Loucy (cell line): ENCODE data around the gene RGS9.

ENCODE experiments used
- H2AFZ ChIP-seq: fragments of 200-600 bp; sonication (generic); 2 replicates; pipeline ENCODE4 v1.6.0; 2016; ENCODE audit warnings: antibody characterized with exemption, mild to moderate bottlenecking, low read length, moderate library complexity
- H3F3A ChIP-seq: fragments of 200-600 bp; 2 replicates; pipeline ENCODE4 v1.6.0; 2016; ENCODE audit warnings: antibody characterized with exemption, low read depth, mild to moderate bottlenecking
- H3K27me3 ChIP-seq: fragments of 200-600 bp; sonication (generic); 2 replicates; pipeline ENCODE4 v1.6.1; 2014; ENCODE audit warnings: low read length, mild to moderate bottlenecking; ENCODE audit not compliant: insufficient read depth, poor library complexity, severe bottlenecking
- H3K36me3 ChIP-seq: fragments of 200-600 bp; sonication (generic); 2 replicates; pipeline ENCODE4 v1.6.1; 2016; ENCODE audit warnings: low read length; ENCODE audit not compliant: insufficient read depth
- H3K4me1 ChIP-seq: fragments of 200-600 bp; sonication (generic); 2 replicates; pipeline ENCODE4 v1.5.1; 2014; ENCODE audit warnings: low read length, mild to moderate bottlenecking; ENCODE audit not compliant: insufficient read depth, poor library complexity, severe bottlenecking
- H3K4me2 ChIP-seq: fragments of 200-600 bp; sonication (generic); 2 replicates; pipeline ENCODE4 v1.6.0; 2014; ENCODE audit warnings: antibody characterized with exemption, low read length, low read depth, mild to moderate bottlenecking; ENCODE audit not compliant: poor library complexity, severe bottlenecking
- H3K4me3 ChIP-seq: fragments of 200-600 bp; sonication (generic); 2 replicates; pipeline ENCODE4 v1.5.1; 2014; ENCODE audit warnings: low read length, mild to moderate bottlenecking, mixed read lengths; ENCODE audit not compliant: poor library complexity, severe bottlenecking
- H3K79me2 ChIP-seq: fragments of 200-600 bp; sonication (generic); 2 replicates; pipeline ENCODE4 v1.6.1; 2014; ENCODE audit warnings: low read length; ENCODE audit not compliant: insufficient read depth
- H3K9ac ChIP-seq: fragments of 200-600 bp; sonication (generic); 2 replicates; pipeline ENCODE4 v1.6.0; 2014; ENCODE audit warnings: mild to moderate bottlenecking, low read depth, low read length, moderate library complexity; ENCODE audit not compliant: poor library complexity, severe bottlenecking
- H3K9me2 ChIP-seq: fragments of 200-600 bp; sonication (generic); replicated peaks from 2 replicates; pipeline ENCODE4 v1.6.1; 2016; ENCODE audit warnings: low read depth, low read length, mixed read lengths
- H3K9me3 ChIP-seq: fragments of 200-600 bp; sonication (generic); 2 replicates; pipeline ENCODE4 v1.6.1; 2014; ENCODE audit warnings: mild to moderate bottlenecking, antibody characterized with exemption, low read length, low read depth; ENCODE audit not compliant: insufficient read depth
- H4K20me1 ChIP-seq: fragments of 200-600 bp; sonication (generic); 2 replicates; pipeline ENCODE4 v1.6.0; 2014; ENCODE audit warnings: antibody characterized with exemption, low read length, mild to moderate bottlenecking; ENCODE audit not compliant: insufficient read depth, poor library complexity, severe bottlenecking
- CTCF ChIP-seq: fragments of 200-600 bp; sonication (generic); conservative IDR thresholded peaks from 2 replicates; pipeline ENCODE4 v1.5.1; 2014; ENCODE audit warnings: mild to moderate bottlenecking, antibody characterized with exemption, low read length
- EZH2phosphoT487 ChIP-seq: fragments of 200-600 bp; IDR thresholded peaks from 2 replicates; pipeline ENCODE4 v1.6.1; 2018; ENCODE audit warnings: antibody characterized with exemption, mild to moderate bottlenecking, moderate library complexity, borderline replicate concordance

The RGS9 gene

GRCh38 chr17:65173976-65174683 is 37.0 kb downstream of the RGS9 start:
- H3F3A ChIP-seq = peaks cover 8% of the 10 kb centered on the region; the same call in 1 of the 2 replicates
- peaks cover 67% of the 10 kb centered on the region for H3K4me1 ChIP-seq
- peak overlapping the region; percentile 79 for H3K4me2 ChIP-seq
- no peaks in the 10 kb centered on the region for H4K20me1 ChIP-seq
- TF ChIP-seq EZH2phosphoT487 = no peak
- TF ChIP-seq CTCF = no peak
- H3K27me3 ChIP-seq = no peaks in the 10 kb centered on the region
- no peaks in the 10 kb centered on the region for H3K9me3 ChIP-seq
- peak overlapping the region; percentile 73 for H3K9ac ChIP-seq
- H2AFZ ChIP-seq = no peak overlapping the region
- peak overlapping the region; percentile 64 for H3K4me3 ChIP-seq
- peaks cover 10% of the 10 kb centered on the region; the same call in 1 of the 2 replicates for H3K79me2 ChIP-seq
- H3K36me3 ChIP-seq = peaks cover 11% of the 10 kb centered on the region; the same call in 1 of the 2 replicates
- no peaks in the 10 kb centered on the region for H3K9me2 ChIP-seq

- Histone ChIP-seq H4K20me1 (no peaks in the 10 kb centered on the region), H3K79me2 (peaks cover 10% of the 10 kb centered on the region; the same call in 1 of the 2 replicates), H3K4me1 (peaks cover 75% of the 10 kb centered on the region), H2AFZ (no peak overlapping the region), H3K9me3 (no peaks in the 10 kb centered on the region), H3K4me2 (peak overlapping the region; percentile 79), H3K9ac (no peak overlapping the region), H3K9me2 (no peaks in the 10 kb centered on the region), H3K36me3 (peaks cover 5% of the 10 kb centered on the region; the same call in 1 of the 2 replicates), H3F3A (peaks cover 11% of the 10 kb centered on the region; the same call in 1 of the 2 replicates), H3K27me3 (no peaks in the 10 kb centered on the region), H3K4me3 (no peak overlapping the region)
- no peak for TF ChIP-seq EZH2phosphoT487
- TF ChIP-seq CTCF = no peak
Observed at GRCh38 chr17:65174974-65175373, 37.8 kb downstream of the RGS9 start.

GRCh38 chr17:65175952-65176351 is 38.8 kb downstream of the RGS9 start:
- Histone ChIP-seq H3K79me2 (peaks cover 10% of the 10 kb centered on the region; the same call in 1 of the 2 replicates), H3K9ac (no peak overlapping the region), H3K4me1 (peaks cover 79% of the 10 kb centered on the region), H4K20me1 (no peaks in the 10 kb centered on the region), H3K27me3 (no peaks in the 10 kb centered on the region), H3K36me3 (no peaks in the 10 kb centered on the region), H3K9me3 (no peaks in the 10 kb centered on the region), H2AFZ (no peak overlapping the region), H3K4me3 (no peak overlapping the region), H3K9me2 (no peaks in the 10 kb centered on the region), H3K4me2 (no peak overlapping the region), H3F3A (peaks cover 19% of the 10 kb centered on the region; the same call in 1 of the 2 replicates)
- TF ChIP-seq CTCF = no peak
- no peak for TF ChIP-seq EZH2phosphoT487
